Measurements from ENCODE around the gene CLTCL1. TPM values are rescaled to one million over a fixed set of nuclear protein-coding genes. Genes with fewer than 3 reads are reported as not detected.

Gene CLTCL1
- total RNA-seq, 1 experiment from 2014 or later: 21.7 TPM

DNA sequence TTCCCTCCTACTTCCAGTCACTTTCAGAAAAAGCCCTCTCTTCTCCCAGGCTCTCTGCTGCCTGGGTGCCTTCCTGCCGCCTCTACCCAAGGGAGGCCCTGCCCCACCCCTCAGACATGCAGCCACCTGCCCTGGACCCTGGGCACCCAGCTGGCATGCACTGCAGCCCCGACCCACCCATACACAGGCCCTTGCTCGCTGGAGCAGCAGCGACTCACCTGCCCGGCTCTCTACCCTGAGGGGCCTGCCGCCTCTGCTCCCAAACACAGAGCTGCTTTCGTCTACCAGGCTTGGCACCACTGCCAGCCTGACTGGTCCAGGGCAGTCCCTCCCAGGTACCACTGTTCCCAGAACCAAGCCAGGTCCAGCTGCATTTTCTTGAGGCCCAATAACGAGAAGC, 161.6 kb downstream of the CLTCL1 start:
- intact Hi-C loops (cut with micrococcal nuclease): no loop called here
- no peaks in the 10 kb centered on the region for H3K9me3 Mint-ChIP-seq (ENCODE audit: unreplicated experiment)
- H3K4me3 Mint-ChIP-seq (ENCODE audit: unreplicated experiment): no peak overlapping the region
- H3K27ac Mint-ChIP-seq (ENCODE audit: low read depth, unreplicated experiment): no peak overlapping the region
- no TSS peak for BruUV-seq (replicated peaks)
- H3K4me1 Mint-ChIP-seq (ENCODE audit: insufficient read depth, unreplicated experiment): peaks cover 11% of the 10 kb centered on the region
- ChIA-PET POLR2A (interaction anchor here (0.7 to 2.5 kb wide), 5 partner anchors 8 to 57 kb away, joined by 3 to 18 read pairs (median 4); partner anchors contain the start of genes DGCR2 and ESS2), CTCF (interaction anchor here (0.6 to 1.1 kb wide), 4 partner anchors 14 to 972 kb away, joined by 3 to 7 read pairs (median 4); partner anchors contain the start of gene ESS2)
- peak; percentile 50 for DNase-seq (ENCODE audit: unreplicated experiment)
- no peak for TF ChIP-seq CTCF (IDR thresholded peaks at IDR 0.05; ENCODE audit: unreplicated experiment)
- no peaks in the 10 kb centered on the region for H3K27me3 Mint-ChIP-seq (ENCODE audit: insufficient read depth, unreplicated experiment)
- H3K36me3 Mint-ChIP-seq (ENCODE audit: insufficient read depth, unreplicated experiment): peaks cover 21% of the 10 kb centered on the region

Other genes starting within 250 kb of the CLTCL1 start
- 41.2 and 50.1 TPM in 2 replicates for gene DGCR2, start 169.3 kb downstream of the CLTCL1 start, total RNA-seq (2022)
- not detected in 2 replicates for gene TSSK2, start 160.4 kb downstream of the CLTCL1 start, total RNA-seq (2022)
- gene ESS2, start 147.1 kb downstream of the CLTCL1 start, total RNA-seq (2022): 12.4 and 18.1 TPM in 2 replicates
- gene GSC2, start 141.4 kb downstream of the CLTCL1 start, total RNA-seq (2022): not detected in 2 replicates
- 41.0 and 53.9 TPM in 2 replicates for gene SLC25A1, start 113.0 kb downstream of the CLTCL1 start, total RNA-seq (2022)
- gene HIRA, start 140.0 kb upstream of the CLTCL1 start, total RNA-seq (2022): 22.0 and 24.3 TPM in 2 replicates
- 51.9 and 66.7 TPM in 2 replicates for gene MRPL40, start 140.8 kb upstream of the CLTCL1 start, total RNA-seq (2022)
- gene C22orf39, start 156.0 kb upstream of the CLTCL1 start, total RNA-seq (2022): 19.1 and 22.2 TPM in 2 replicates
- gene UFD1, start 187.5 kb upstream of the CLTCL1 start, total RNA-seq (2022): 62.3 and 64.4 TPM in 2 replicates
- gene CDC45, start 188.2 kb upstream of the CLTCL1 start, total RNA-seq (2022): 7.5 and 18.6 TPM in 2 replicates
- not detected in 2 replicates for gene CLDN5, start 232.7 kb upstream of the CLTCL1 start, total RNA-seq (2022)

Data from MCF 10A (cell line).